ENCODE results near the gene FYN.

Gene FYN

DNA sequence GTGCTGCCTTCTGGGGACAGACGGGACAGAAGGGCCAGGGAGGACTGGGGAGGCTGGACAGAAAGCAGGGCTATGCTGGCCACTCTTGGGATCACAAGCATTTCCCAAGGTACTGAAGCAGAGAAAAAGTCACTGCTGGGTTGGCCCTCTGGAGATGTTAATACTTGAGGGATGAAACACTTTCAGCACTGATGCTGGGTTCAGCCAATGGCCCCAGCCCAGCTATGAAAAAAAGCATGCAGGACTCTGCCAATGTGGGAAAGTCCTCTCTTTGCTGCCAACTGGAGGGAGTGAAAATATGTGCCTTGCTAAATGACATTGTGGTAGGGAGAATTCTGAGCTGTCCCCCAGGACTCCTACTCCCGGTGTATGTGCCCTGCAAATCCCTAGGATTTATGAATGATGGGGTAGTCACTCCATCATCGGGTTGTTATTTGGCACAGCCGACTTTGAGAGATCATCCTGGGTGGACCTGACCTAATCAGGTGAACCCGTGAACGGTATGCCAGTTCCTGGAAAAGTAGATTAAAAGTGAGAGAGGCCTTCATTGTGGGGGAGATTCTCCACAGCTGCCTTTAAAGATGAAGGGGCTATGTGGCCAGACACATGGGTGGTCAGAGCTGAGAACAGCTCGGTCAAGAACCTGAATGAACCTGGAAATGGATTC, 147.7 kb downstream of the FYN start:
- DNase-seq (ENCODE audit: low read depth) = no peak

DNA sequence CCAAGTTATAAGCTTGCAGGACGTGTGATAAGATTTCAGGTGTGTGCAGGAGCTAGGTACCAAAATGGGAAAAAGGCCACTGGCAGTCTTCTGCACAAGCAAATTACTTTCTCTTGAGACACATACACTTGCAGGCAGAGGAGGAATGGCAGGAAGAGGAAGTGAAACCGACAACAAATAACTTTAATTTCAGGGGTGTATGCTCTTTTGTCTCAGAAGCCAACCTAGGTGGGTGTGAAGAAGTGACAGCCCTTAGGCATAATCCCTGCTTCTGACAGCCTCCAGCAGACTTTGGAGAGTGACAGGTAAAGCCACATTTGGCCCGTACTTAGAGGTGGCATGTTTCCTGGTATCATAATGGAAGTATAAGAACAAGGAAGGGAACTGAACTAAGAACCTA, 148.7 kb downstream of the FYN start:
- DNase-seq (ENCODE audit: low read depth) = no peak

DNA sequence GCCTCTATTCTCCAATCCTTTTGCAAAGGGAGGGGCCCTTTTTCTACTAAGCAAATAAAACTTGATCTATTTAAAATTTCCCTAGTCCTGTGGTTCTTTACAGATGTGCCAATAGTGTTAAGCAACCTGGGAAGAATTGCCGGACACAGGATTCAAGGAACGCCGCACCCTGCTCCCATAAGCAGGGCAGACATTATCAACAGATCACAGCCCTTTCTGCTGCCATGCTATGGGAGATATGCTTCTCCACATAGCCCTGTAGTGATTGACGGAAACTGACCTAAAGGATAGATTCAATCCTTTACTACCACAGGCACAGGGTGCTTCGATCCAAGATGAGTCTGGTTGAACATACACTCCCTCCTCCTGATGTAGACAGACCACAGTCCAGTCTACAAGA, 149.2 kb downstream of the FYN start:
- DNase-seq (ENCODE audit: low read depth) = no peak

GRCh38 chr6:111723412-111723970, 149.8 kb downstream of the FYN start:
- no peak for DNase-seq (ENCODE audit: low read depth)

- peak; percentile 25 for DNase-seq (ENCODE audit: low read depth)
These were observed 151.0 kb downstream of the FYN start for GRCh38 chr6:111722179-111722731.

- peak; percentile 52 for DNase-seq (ENCODE audit: low read depth)
These were observed 151.5 kb downstream of the FYN start for GRCh38 chr6:111721753-111722154.

GRCh38 chr6:111720931-111721496, 152.2 kb downstream of the FYN start:
- no peak for DNase-seq (ENCODE audit: low read depth)

GRCh38 chr6:111718990-111719389, 154.3 kb downstream of the FYN start:
- no peak for DNase-seq (ENCODE audit: low read depth)

DNA sequence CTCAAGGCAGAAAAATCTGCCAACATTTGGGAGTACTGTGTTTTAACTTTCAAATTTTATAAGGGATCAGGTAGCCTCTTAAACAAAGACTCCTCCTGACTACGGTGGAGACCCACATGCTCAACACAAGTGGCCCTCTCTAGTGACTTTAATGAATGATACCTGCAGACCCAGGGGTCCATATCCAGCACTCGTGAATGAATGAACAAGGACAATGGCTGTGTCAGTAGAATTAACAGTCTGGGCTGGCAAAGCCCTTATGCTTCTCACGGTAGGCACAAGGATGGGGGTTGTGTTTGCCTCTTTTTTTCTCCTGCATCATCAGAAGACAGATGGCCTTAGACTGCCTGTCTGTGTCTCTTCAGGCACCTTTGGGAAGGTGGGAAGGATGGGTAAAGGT, 154.9 kb downstream of the FYN start:
- DNase-seq (ENCODE audit: low read depth) = no peak

- DNase-seq (ENCODE audit: low read depth) = no peak
These were observed 155.6 kb downstream of the FYN start for GRCh38 chr6:111717621-111718020.

GRCh38 chr6:111716325-111716724, 156.9 kb downstream of the FYN start:
- DNase-seq (ENCODE audit: low read depth) = no peak

GRCh38 chr6:111715321-111715720, 157.9 kb downstream of the FYN start:
- no peak for DNase-seq (ENCODE audit: low read depth)

- no peak for DNase-seq (ENCODE audit: low read depth)
These were observed 158.6 kb downstream of the FYN start for GRCh38 chr6:111714416-111715270.

DNA sequence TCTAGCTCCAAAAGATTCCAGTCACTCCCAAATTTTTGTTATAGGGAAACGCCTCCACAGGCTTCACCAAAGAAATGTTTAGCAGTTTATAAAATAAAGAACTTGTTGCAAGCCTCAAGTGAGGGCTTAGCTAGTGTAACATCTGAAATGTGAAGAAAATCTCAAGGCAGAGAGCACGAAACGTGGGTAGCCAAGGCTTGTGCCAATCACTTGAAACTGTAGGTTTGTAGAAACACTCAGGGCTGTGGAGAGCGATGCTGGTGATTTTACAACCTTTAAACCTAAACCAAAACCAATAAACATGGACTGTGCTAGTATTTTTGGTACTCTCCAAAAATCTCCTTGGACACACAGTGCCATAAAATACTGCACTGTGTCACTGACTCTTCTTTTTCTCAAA, 159.4 kb downstream of the FYN start:
- no peak for DNase-seq (ENCODE audit: low read depth)

DNA sequence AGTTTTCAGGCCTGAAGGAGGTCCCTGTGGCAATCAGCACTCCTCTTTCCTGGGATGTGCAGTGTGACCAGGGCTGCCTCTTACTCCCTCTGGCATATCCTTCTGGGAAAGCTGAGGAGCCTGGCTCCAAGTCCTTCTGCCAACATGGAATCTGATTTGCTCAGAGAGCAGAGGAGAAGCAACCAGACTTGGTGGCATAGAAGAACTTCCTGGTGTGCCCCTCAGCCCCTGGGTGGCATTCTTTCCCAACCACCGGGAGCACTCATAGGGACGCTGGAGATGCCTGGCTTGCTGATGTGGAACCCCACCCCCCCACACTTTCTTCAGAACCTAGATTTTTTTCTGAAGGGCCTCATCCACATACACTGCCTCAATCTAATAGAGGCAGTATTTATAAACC, 160.0 kb downstream of the FYN start:
- DNase-seq (ENCODE audit: low read depth) = no peak

- no peak for DNase-seq (ENCODE audit: low read depth)
These were observed 161.1 kb downstream of the FYN start for GRCh38 chr6:111711984-111712752.

DNA sequence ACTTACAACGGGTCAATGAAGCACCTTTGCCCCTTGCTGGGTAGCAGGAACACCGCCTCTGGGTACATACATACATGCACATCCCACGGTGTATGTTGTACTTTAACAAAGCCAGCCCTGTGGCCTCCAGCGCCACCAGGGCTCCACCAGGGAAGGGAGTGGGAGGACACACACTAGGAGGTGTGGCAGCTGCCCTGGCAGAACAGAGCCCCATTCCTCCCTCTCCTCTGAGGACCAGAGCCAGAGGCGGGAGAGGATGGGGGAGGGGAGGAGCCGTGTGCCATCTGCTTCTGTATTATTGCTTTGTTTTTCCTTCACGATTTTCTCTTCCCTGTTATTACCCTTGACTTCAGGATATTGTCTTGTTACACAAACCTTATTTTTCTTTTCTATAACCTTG, 161.8 kb downstream of the FYN start:
- DNase-seq (ENCODE audit: low read depth) = no peak

DNA sequence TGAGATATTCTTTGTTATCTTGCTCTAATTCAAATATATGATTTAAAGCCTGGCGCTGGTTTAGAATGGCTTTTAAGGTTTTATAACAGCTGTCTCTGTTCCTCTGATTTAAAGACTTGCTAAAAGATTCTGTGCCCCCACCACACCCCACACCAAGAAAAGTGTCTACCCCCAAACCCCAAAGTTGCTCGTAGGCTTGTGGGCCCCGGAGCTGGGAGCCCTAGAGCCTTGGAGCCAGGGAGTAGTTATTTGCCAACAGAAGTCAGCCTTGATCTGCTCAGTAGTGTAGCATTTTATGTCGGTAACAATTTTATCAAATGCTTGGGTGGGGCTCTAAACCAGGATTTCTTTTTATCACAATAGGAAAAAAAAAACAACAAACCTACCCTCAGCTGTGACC, 162.3 kb downstream of the FYN start:
- no peak for DNase-seq (ENCODE audit: low read depth)

GRCh38 chr6:111710439-111710838, 162.8 kb downstream of the FYN start:
- no peak for DNase-seq (ENCODE audit: low read depth)

DNA sequence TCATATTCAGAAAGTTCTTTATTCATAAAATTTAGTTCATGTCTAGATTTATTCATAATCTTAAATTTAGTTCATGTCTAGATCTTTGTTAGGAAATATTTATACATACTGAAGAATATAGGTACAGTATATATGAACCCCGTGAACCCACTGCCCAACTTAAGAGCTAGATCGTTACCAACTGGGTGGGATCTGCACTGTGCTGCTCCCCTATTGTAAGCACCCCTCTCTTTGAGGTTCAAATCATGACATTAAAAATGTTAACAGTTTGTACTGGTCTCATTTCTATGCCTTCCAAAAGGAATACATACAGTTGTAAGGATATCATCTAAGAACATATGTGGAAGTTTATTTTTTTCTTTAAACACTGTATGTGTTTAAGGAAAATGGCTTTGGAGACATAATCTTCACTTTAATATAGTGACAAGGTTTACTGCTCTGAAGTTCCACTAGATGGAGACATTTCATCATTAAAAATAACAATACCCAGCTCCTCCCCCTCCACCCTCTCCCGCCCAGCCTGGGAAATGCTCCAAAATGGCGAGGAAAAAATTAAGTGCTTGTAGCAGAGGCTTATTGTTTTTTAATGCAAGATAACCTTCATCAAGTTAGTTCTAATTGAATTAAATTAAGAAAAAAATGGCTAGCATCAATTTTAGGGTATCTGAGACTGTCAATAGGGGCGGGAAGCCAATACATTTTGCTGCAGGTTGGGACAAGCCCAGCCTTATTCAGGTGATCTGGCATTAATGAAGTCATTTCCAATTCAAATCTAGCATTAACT, 163.4 kb downstream of the FYN start:
- peak; percentile 84 for DNase-seq (ENCODE audit: low read depth)

DNA sequence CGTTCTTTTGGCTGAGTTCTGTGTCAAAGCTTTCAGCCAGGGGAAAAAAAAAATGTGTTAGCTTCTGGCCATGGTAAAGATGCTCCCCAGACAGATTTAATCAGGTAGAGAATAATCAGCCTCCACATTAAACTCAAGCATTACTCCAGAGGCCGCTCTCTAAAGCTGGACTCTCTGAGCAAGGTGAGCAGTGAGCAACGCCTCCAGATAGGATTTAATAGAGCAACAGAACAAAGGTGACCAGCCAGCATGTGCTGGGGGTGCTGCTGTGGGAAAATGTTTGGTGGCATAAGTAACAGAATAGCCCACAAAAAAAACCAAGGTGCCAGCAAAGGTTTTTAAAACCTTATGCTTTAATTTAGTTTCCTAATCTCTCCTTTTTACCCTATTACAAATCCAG, 164.1 kb downstream of the FYN start:
- no peak for DNase-seq (ENCODE audit: low read depth)
